GM18520 (cell line): Measurements from ENCODE around the gene TGFA.
"Not testable (repeated sequence)": the region's sequence is repeated elsewhere in the genome, so short reads cannot be mapped to it uniquely, and the experiment has no call there.

Experiments used
- ATAC-seq: cut with Tn5 transposase; IDR thresholded peaks from one replicate; pipeline ENCODE4 v1.9.1; 2021; ENCODE audit not compliant: unreplicated experiment

TGFA gene

DNA sequence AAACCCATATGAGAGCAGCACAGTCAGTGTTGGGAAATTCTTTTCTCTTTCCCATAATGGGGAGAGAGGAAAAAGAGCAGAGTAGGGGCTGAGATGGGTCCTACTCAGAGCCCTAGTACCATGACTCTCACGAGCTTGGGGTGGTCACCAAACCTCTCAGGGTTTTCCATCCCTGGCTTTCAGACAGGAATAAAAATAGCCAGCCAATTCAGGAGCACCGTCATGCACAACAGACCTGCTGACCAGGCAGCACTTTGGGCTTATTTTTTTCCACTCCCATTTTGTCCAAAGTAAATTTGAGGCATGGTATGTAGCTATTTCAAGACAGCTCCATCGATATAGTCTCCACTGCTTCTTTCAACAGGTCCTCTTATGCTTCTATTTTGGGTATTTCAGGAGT is 86.4 kb downstream of the TGFA start:
- no peak for ATAC-seq

DNA sequence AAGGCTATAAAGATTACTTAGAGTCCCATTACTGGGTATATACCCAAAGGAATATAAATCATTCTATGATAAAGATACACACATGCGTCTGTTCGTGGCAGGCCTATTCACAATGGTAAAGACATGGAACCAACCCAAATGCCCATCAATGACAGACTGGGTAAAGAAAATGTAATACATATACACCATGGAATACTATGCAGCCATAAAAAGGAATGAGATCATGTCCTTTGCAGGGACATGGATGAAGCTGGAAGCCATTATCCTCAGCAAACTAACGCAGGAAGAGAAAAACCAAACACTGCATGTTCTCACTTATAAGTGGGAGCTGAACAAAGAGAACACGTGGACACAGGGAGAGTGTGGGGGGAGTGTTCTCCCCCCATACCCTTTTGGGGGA is 87.0 kb downstream of the TGFA start:
- not testable (repeated sequence) for ATAC-seq

DNA sequence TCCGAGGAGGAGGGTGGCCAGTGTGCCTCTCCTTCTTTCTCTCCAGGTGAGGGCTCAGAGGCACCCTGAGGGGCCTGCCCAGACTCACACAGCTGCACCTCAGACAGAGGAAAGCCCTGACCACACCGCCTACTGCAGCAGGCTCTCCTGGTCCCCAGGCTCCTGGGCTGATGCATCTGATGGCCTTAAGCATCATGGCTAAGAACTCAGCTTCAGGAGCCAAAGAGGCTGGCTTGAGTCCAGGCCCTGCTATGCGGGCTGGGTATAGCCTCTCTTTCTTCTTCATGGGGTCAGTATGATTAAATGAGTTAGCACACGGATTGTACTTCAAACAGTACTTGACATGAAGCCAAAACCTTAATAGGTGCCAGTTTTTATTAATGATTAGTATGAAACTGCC is 89.6 kb downstream of the TGFA start:
- no peak for ATAC-seq

DNA sequence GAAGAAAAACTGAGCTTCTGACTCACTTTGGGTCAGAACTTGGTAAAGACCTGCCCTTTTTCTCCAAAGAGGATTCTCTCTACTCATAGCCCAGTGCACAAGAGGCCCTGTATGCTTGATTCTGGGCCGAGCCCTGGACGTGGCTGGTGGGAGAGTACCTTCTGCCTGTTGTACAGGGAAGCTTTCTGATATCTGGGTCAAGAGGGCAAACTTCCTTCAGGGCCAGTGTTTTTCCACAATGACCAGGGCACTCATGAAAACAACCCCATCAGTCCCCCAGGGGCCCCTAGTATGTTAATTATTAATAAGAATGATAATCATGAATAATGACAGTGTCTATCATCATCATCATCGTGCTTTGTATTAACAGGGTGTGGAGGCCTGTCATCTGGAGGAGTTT is 90.0 kb downstream of the TGFA start:
- no peak for ATAC-seq

DNA sequence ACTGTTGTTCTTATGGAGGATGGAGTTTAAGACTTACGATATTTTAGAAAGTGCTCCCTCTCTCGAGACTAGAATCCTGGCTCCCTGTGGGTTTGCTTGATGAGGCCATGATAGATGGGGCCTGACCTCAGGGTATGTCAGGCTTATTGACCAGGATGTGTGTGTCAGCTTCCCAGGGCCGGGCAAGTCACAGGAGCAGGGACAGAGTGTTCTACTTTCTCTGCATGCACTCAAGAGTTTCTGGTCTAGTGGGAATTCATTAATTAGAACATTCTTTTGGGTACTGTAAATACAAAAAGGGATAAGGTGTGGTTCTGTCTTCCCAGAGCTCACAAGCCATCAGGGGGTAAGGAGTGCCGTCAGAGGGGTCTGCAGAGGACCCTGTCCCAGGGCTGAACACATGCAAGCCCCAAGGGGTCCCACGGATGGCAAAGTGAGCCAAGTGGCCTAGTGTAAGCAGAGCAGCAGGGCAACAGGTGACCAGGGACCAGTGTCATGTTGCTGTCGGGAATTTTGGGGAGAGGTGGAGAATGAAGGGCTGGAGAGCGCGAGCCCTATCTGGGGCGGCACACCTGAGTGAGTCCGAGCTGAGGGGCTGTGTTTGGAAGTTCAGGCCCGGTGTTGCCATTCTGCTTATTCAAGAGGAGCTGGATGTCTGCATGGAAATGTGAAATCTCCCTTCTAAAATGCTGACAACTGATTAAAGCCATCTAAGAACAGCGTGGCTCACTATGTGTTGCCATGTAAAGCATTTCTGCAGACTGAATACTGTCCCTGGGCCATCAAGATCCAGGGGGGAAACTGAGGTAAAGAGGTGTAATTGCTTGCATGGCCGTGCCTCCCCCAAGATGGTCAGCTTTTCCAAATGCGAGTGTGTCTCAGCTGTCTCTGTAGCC is 91.4 kb downstream of the TGFA start:
- ATAC-seq, result no peak

DNA sequence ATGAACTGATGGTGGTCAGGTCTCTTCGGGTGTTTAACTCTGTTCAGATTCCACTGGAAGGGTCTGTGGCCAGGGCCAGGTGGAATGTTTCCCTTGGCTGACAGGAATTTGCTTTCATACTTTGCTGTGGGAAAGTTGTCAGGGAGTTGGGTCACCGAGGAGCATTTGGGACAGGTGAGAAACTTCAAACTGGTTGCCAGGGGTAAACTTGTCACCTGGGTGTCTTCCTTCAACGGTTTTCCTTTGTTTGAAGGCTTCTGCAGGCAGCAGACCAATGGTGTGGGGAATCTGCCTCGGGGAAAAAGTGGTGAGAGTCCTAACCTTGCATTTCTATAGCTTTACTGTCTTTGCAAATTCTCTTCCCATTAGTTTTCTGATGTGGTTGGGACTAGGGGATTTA is 92.2 kb downstream of the TGFA start:
- ATAC-seq, result no peak

DNA sequence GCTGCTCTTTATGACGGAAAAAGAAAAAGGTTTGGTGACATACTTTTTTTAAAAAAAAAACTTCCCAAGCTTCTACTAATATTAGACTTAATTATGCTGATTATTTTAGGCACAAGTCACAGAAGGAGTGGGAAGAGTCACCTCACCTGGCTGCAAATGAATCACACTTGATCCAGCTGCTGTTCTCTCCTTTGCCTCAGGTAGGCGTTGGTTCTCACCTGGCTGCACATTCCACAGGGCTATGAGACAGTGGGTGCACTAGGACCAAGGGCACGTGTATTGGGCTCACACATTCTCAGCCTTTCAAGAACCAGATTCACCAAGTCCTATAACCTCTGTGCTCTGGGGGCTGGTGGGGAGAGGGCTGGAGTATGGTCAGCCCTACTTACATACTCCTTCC is 93.3 kb downstream of the TGFA start:
- ATAC-seq, result no peak

DNA sequence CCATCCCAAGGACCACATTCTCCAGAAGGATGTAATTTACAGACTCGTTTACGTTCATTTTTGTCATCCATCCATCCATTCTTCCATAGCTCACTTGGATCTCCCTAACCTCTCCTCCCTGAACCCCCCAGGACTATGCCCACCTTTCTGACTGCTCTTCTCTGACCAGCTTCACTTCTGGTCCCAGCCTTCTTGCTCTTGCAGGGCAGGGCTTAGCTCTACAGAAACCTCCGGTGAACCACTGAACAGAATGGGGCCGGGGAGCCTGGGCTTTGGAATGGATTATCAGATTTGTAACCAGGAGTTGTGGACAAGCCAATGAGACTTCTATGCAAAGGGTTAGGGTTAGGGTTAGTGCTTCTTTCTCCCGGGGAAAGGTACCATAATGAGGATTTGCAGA is 95.0 kb downstream of the TGFA start:
- ATAC-seq, result no peak

DNA sequence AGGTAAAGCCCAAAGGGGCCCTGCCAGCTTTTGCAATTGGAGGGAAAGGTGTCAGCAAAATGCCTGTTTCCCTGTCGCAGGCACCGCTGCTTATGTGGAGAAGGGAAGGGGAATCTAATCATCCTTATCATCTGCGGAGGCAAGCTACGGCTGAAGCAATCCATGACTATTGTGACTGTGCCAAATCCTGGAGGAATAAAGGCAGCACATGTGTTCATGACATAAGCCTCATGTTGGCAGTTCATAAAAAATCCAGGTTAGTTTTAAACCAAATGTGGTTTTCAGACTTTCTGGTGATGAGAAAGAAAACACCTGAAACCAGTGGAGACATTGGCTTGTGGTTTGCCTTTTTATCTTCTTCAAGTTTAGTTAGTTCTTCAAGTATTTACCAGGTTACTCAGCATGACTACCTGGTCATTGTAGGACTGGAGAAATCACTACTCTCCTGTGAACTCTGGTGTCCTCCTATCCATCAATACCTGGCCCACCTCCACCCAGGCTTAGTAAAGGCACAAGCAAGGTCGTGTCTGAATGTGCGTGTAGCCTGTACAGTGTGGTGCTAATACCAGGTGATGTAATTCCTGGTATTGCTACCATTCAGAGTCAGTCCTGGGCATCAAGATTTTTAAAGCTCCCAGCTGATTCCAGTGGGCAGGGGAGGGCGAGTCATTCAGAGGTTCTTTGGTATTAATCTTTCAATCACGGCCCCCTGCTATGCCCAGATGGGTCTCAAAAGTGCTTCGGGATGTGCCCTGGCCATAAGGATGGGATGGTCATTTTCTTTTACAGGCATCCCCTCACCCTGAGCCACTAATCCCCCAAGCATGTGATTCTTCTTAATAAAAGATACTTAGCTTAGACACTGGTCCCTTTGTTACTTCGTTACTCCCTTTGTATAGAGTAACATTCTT is 96.8 kb downstream of the TGFA start:
- no peak for ATAC-seq

DNA sequence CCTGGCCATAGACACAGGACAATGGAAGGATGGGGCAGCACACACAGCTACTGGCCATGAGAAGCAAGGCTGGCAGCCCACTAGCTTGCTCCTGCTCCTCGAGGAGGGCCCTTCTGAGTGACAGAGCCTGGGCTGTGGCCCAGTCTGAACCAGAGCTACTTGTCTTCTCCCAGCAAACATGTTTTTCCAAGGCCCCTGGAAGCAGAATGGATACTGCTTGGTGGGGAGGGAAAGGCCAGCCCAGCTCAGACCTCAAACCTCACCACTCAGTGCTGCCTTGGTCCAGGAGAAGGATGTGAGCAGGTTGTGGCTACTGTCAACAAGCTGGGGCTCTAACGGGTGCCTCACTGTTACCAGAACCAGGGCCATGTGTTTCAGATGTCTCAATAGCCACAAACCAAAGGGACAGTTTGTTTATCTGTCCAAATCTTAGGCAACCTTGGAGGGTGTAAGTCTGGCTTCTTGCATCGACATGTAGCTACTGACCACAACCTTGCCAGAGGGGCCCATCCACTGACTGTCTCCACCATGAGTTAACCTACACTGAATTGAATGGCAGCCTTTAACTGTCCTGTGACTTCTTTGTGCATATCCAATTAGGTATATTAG is 98.6 kb downstream of the TGFA start:
- no peak for ATAC-seq

DNA sequence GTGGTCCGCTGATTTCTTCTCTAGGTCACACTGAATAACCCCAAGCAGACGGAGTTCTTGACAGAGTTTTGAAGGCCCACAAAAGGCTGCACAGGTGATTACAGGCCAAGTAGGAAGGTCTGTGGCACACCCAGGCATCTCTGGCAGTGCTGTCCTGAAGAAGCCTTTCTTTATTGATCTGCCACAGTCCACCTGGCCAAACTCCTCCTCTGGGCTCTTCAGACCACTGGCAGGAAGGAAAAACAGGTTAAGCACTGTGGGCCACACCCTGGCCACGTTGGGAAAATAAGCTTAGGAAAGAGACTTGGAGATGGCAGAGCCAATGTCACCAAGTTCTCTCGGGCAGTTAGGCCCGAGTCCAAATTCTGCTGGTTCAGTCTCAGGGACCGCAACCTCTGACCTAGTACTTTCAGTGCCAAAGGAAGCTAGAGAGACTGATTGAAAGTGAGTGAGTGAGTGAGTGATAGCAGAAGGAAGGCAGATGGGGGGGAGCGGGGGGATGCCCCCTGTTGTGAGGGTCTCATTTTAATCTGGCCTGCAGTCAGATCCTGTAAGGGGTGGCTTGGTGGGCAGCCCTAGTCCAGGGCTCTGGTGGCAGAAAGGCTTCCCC is 102.9 kb downstream of the TGFA start:
- ATAC-seq, result no peak

DNA sequence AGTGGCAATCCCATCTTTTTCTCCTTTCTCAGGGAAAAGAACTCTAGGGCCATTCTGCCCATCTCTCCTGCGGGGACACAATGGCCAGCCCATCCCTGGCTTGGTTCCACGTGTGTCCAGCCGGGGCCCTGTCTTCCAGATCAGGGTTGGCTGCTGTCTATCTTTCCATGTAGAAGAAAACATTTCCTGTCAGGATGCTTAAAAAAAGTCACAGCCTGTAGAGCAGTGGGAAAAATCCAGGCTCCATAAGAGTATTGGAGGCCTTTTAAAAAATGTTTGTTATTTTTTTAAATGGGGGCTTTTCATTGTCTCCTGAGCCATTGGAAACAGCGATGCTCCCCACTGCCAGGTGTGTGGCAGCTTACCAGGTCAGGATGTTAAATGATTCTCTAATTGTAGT is 105.6 kb downstream of the TGFA start:
- no peak for ATAC-seq

DNA sequence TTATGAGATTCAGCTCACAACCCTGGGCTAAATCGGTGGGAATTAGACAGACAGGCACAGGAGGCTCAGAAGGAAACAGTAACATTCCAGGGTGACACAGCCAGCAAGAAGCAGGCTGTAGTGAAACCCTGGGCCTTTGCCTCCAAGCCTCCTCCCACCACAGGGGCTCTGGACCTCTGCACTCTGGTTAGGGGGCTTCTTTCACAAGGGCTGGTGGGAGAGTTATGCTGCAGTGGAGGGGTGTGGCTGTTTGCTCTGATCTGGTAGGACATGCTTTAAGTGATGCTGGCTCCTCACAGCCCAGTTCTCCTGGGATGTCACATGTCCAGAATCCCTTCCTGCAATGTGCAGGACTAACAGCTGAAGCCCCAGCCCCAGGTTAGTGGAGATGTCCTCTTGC is 109.9 kb downstream of the TGFA start:
- no peak for ATAC-seq

DNA sequence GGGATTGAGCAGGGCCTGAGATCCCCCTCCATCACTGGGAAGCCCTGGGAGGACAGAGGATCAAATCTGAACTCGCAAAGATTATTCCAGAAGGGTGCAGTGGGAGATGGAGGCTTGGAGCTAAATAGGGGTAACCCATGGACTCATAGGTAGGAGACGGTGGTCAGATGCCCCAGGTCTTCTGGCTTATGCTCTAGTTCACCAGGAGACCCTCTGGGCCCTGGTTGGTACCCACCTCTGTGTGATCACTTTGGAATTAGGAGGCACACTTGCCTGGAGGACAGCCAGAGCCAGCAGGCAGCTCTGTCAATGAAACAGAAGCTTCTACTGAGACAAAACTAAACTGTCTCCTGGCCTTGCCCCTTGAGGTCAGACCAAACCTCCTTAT is 110.6 kb downstream of the TGFA start:
- ATAC-seq, result no peak

DNA sequence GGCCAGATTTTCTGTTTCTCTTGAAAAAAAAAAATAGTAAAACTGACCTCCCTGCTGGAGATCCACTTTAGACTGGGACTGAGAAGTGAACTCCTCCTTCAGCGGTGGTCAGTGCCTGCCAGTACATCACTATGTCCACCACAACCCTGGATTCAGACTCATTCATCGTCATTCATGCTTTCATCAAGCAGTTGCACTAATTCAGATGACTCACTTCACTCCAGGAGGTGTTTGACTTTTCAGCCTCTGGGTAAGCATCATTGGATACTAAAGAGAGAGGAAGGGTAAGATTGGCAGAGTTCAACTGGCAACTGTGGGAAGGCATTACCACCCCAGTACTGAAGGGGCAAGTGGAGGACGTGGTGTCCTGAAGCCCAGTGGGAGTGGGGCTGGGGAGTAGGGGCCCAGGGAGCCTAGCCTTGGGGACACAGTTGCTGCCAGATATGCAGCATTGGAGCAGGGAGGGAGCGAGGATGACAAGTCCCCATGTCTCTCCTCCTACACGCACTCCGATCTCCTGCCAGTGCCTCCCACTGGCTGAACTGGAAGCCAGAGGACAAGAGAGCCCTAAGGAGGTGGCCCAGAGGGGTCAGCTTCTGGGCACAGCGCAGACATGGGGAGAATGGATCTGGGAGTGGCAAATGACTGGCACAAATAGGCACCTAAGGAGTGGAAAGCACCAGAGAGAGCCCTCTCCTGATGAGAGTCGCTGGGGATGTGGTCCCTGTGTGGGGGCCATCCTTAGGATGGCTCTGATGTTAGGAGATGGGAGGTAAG is 111.1 kb downstream of the TGFA start:
- ATAC-seq, result no peak

DNA sequence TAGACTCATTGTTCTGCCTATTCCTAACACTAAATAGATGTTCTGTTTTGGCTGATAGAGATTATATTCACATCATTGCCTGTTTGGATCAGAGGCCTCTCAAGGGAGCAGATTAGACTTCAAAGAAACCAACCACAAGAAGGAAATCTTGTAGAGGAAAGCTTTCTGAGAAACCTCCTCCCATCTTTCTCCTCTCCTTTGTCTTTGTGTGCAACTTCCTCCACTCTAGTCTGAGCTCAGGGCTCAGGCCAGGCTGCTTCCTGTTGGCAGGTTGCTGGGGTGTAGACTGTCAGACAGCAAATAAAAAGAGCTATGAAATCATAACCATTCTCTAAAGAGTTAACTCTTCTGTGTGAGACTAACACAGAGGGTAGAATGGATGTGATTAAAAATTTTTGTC is 113.0 kb downstream of the TGFA start:
- no peak for ATAC-seq

DNA sequence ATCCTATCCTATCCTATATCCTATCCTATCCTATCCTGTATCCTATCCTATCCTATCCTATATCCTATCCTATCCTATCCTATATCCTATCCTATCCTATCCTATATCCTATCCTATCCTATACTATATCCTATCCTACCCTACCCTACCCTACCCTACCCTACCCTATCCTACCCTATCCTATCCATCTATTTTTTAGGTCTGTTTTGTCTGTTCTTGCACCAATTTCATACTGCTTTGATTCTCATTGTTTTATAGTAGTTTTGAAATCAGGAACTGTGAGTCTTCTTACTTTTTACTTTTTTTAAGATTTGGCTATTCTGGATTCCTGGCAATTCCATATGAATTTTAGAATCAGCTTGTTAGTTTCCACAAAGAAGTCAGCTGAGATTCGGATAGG is 118.5 kb downstream of the TGFA start:
- no peak for ATAC-seq

DNA sequence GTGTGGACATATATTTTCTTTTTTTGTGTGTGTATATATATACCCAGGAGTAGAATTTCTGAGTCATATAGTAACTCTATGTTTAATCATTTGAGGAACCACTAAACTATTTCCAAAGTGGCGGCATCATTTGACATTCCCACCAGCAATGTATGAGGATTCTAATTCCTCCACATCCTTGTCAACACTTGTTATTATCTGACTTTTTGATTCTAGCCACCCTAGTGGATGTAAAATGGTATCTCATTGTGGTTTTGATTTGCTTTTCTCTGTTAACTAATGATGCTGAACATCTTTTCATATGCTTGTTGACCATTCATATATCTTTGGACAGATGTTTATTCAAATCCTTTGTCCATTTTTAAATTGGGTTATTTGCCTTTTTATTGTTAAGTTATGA is 120.3 kb downstream of the TGFA start:
- no peak for ATAC-seq

DNA sequence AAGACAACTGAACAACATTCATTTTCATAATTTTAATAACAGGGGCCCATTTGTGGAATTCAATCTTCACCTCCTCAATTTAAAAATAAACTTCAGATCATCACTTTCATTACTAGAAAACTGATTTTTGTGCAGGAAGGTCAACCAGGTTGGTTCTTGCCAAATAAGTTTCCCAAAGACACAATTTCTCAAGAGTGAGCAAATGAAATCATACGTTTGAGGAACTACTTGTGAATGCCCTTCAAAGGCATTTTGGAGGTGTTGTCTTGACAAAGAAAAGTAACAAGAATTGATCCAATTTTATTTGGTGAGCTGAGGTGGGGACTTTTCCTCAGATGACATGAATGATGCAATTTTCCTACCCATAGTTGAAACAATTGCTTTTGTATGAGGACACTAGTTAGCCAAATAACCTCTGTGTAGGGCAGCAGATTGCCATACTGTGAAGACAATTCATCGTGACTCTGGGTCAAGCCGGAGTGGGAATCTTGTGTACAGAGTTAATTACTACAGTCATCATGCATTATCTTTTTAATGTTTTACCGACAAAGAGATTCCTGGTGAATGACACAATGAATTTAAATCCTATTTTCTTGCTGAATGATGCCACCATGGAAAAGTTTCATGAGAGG is 121.8 kb downstream of the TGFA start:
- ATAC-seq, result no peak

DNA sequence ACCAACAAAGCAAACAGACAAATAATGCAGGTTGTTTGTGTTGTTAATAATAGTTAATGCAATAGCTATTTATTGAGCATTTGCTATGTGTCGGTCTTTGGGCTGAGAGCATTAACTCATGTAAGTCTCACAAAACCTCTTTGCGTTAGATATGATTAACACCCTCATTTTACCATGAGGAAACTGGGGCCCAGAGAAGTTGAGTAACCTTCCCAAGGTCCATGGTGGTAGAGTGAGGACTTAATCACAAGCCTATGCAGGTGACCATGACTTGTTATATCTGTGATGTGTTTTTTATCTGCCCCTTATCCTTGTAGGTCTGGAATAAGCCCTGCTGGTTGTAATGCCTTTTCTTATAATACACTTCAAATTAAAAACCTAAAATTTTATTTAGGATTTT is 127.3 kb downstream of the TGFA start:
- no peak for ATAC-seq
